ENCODE measurements around the gene STAT1. TPM values are rescaled to one million over a fixed set of nuclear protein-coding genes. Genes with fewer than 3 reads are reported as not detected.

STAT1 gene
- total RNA-seq, 1 donor from 2014 or later = 55.8 TPM

Other genes with a start within 250 kb of the STAT1 start
- 117 and 142 TPM in 2 replicates for gene GLS, start 133.3 kb downstream of the STAT1 start, total RNA-seq
- 0.13 and 0.51 TPM in 2 replicates for gene STAT4, start 136.8 kb upstream of the STAT1 start, total RNA-seq
- gene MYO1B, start 231.2 kb upstream of the STAT1 start, total RNA-seq = 70.4 and 96.8 TPM in 2 replicates

Data from dermis microvascular lymphatic vessel endothelial cell (primary cell).